Activated naive CD4-positive, alpha-beta T cell treated with anti-CD3 and anti-CD28 coated beads for 36 hours (primary cell): ENCODE measurements around the gene IFNA17. TPM values are rescaled to one million over a fixed set of nuclear protein-coding genes. Genes with fewer than 3 reads are reported as not detected.
"Not testable (repeated sequence)": the region's sequence is repeated elsewhere in the genome, so short reads cannot be mapped to it uniquely, and the experiment has no call there.

Source experiments
- CTCF ChIA-PET: fragments of 350-600 bp; sonication (Branson Sonifier 250); formaldehyde crosslinking; loops from one replicate; lab custom pipeline; 2021; ENCODE audit warnings: antibody characterized with exemption; lab: Charles Lee
- DNase-seq: peaks from one replicate; pipeline ENCODE4 v3.0.0-alpha.2; 2020
- H3K27ac Mint-ChIP-seq: one replicate; pipeline ENCODE4 v1.8.0; 2021; ENCODE audit warnings: mild to moderate bottlenecking, mixed read lengths
- H3K27me3 Mint-ChIP-seq: one replicate; pipeline ENCODE4 v1.8.0; 2021; ENCODE audit warnings: low read depth, mixed read lengths
- H3K36me3 Mint-ChIP-seq: one replicate; pipeline ENCODE4 v1.8.0; 2021; ENCODE audit warnings: low read depth, mixed read lengths
- H3K4me1 Mint-ChIP-seq: one replicate; pipeline ENCODE4 v1.8.0; 2021; ENCODE audit warnings: low read depth, mixed read lengths
- H3K4me3 Mint-ChIP-seq: one replicate; pipeline ENCODE4 v1.8.0; 2021; ENCODE audit warnings: mild to moderate bottlenecking, moderate library complexity, mixed read lengths
- H3K9me3 Mint-ChIP-seq: one replicate; pipeline ENCODE4 v1.8.0; 2021; ENCODE audit warnings: mixed read lengths
- intact Hi-C: fragments of 100-400 bp; cut with micrococcal nuclease; formaldehyde crosslinking; loops from one replicate; pipeline ENCODE4 v1.15.1; 2023
- total RNA-seq, 2 experiments: library from RNA; stranded (reverse); gene quantifications; one replicate each; pipeline ENCODE4 v1.2.3, GENCODE V29; 2021

The IFNA17 gene
- total RNA-seq, 2 experiments from 2014 or later: not detected

- H3K27me3 Mint-ChIP-seq, H3K4me3 Mint-ChIP-seq, DNase-seq, H3K36me3 Mint-ChIP-seq, H3K27ac Mint-ChIP-seq, H3K4me1 Mint-ChIP-seq, H3K9me3 Mint-ChIP-seq: not testable (repeated sequence)
- intact Hi-C loops: loop anchor here (1.0 to 5.0 kb wide), 4 partner anchors 81 to 553 kb away; no protein-coding TSS in a partner anchor
- CTCF ChIA-PET: interaction anchor here (0.8 to 2.4 kb wide), 18 partner anchors 13 to 231 kb away, joined by 3 to 10 read pairs (median 5); partner anchors contain the start of gene IFNA8
Observed at GRCh38 chr9:21236360-21236714, 8.3 kb upstream of the IFNA17 start.

- CTCF ChIA-PET: interaction anchor here (0.7 to 2.4 kb wide), 23 partner anchors 14 to 552 kb away, joined by 3 to 10 read pairs (median 5); partner anchors contain the start of gene IFNA8
- not testable (repeated sequence) for H3K4me1 Mint-ChIP-seq, H3K27ac Mint-ChIP-seq, H3K36me3 Mint-ChIP-seq, H3K27me3 Mint-ChIP-seq, H3K9me3 Mint-ChIP-seq
- peak overlapping the region; percentile 6 for H3K4me3 Mint-ChIP-seq
- intact Hi-C loops: loop anchor here (1.0 to 5.0 kb wide), 4 partner anchors 82 to 554 kb away; no protein-coding TSS in a partner anchor
- peak; percentile 46 for DNase-seq
Observed at GRCh38 chr9:21235468-21236359, 7.7 kb upstream of the IFNA17 start.

GRCh38 chr9:21234153-21234687 lies 6.2 kb upstream of the IFNA17 start:
- Mint-ChIP-seq H3K9me3 (no peaks in the 10 kb centered on the region), H3K36me3 (no peaks in the 10 kb centered on the region), H3K27me3 (peaks cover 1% of the 10 kb centered on the region), H3K4me3 (no peak overlapping the region), H3K27ac (no peak overlapping the region), H3K4me1 (peaks cover 8% of the 10 kb centered on the region)
- intact Hi-C loops: no loop called here
- DNase-seq: no peak
- CTCF ChIA-PET: interaction anchor here (0.9 to 1.9 kb wide), 6 partner anchors 22 to 554 kb away, joined by 3 to 8 read pairs (median 4); no protein-coding TSS in a partner anchor

- Mint-ChIP-seq H3K27me3 (no peaks in the 10 kb centered on the region), H3K4me1 (peaks cover 8% of the 10 kb centered on the region), H3K4me3 (no peak overlapping the region), H3K9me3 (no peaks in the 10 kb centered on the region), H3K36me3 (no peaks in the 10 kb centered on the region), H3K27ac (no peak overlapping the region)
- intact Hi-C loops: no loop called here
- DNase-seq: no peak
- CTCF ChIA-PET: interaction anchor here (1.1 to 1.4 kb wide), 2 partner anchors 21 to 38 kb away, joined by 3 read pairs; no protein-coding TSS in a partner anchor
Observed at GRCh38 chr9:21233258-21233657, 5.2 kb upstream of the IFNA17 start.

GRCh38 chr9:21217211-21217610 lies 10.8 kb downstream of the IFNA17 start, which contains the start of gene IFNA16:
Gene IFNA16 (minus strand): TSS chr9:21217311. CDS start chr9:21217305, 6 bp downstream.
- H3K9me3 Mint-ChIP-seq, H3K4me3 Mint-ChIP-seq, H3K27ac Mint-ChIP-seq, intact Hi-C loops, DNase-seq, H3K36me3 Mint-ChIP-seq, H3K4me1 Mint-ChIP-seq: not testable (repeated sequence)
- CTCF ChIA-PET: interaction anchor here (0.9 to 1.3 kb wide), 2 partner anchors 19 to 217 kb away, joined by 3 to 7 read pairs; no protein-coding TSS in a partner anchor
- peaks cover 28% of the 10 kb centered on the region for H3K27me3 Mint-ChIP-seq

GRCh38 chr9:21213411-21214326 lies 14.4 kb downstream of the IFNA17 start:
- not testable (repeated sequence) for H3K9me3 Mint-ChIP-seq, H3K4me1 Mint-ChIP-seq, H3K27ac Mint-ChIP-seq, H3K36me3 Mint-ChIP-seq, DNase-seq
- intact Hi-C loops: loop anchor here (1.0 to 5.0 kb wide), 4 partner anchors 18 to 589 kb away; partner anchors contain the start of gene MTAP
- CTCF ChIA-PET: interaction anchor here (1.0 to 2.1 kb wide), 7 partner anchors 17 to 242 kb away, joined by 3 to 11 read pairs (median 5); no protein-coding TSS in a partner anchor
- peak overlapping the region; percentile 19 for H3K4me3 Mint-ChIP-seq
- peaks cover 14% of the 10 kb centered on the region for H3K27me3 Mint-ChIP-seq

GRCh38 chr9:21212160-21212559 lies 15.9 kb downstream of the IFNA17 start:
- H3K9me3 Mint-ChIP-seq, H3K27ac Mint-ChIP-seq, H3K36me3 Mint-ChIP-seq, H3K4me3 Mint-ChIP-seq, H3K27me3 Mint-ChIP-seq, H3K4me1 Mint-ChIP-seq, DNase-seq: not testable (repeated sequence)
- intact Hi-C loops: loop anchor here (5.0 kb wide), 2 partner anchors 185 to 590 kb away; partner anchors contain the start of gene MTAP
- CTCF ChIA-PET: interaction anchor here (1.1 to 2.1 kb wide), 5 partner anchors 15 to 243 kb away, joined by 3 to 11 read pairs (median 9); no protein-coding TSS in a partner anchor

GRCh38 chr9:21210782-21211181 lies 17.2 kb downstream of the IFNA17 start:
- CTCF ChIA-PET: interaction anchor here (1.2 to 2.0 kb wide), 2 partner anchors 16 kb away, joined by 5 to 9 read pairs; no protein-coding TSS in a partner anchor
- H3K27ac Mint-ChIP-seq, H3K4me3 Mint-ChIP-seq, H3K9me3 Mint-ChIP-seq, H3K36me3 Mint-ChIP-seq, DNase-seq, H3K27me3 Mint-ChIP-seq, H3K4me1 Mint-ChIP-seq: not testable (repeated sequence)
- intact Hi-C loops: loop anchor here (5.0 kb wide), 2 partner anchors 187 to 592 kb away; partner anchors contain the start of gene MTAP

GRCh38 chr9:21210311-21210710 lies 17.7 kb downstream of the IFNA17 start:
- Mint-ChIP-seq H3K9me3 (no peaks in the 10 kb centered on the region), H3K27me3 (peaks cover 5% of the 10 kb centered on the region), H3K27ac (no peak overlapping the region), H3K4me3 (no peak overlapping the region), H3K4me1 (peaks cover 7% of the 10 kb centered on the region), H3K36me3 (no peaks in the 10 kb centered on the region)
- no peak for DNase-seq
- CTCF ChIA-PET: interaction anchor here (1.2 kb wide), 1 partner anchor 15 kb away, joined by 5 read pairs; no protein-coding TSS in a partner anchor
- intact Hi-C loops: loop anchor here (5.0 kb wide), 2 partner anchors 187 to 592 kb away; partner anchors contain the start of gene MTAP

- CTCF ChIA-PET: interaction anchor here (1.1 kb wide), 1 partner anchor 8 kb away, joined by 3 read pairs; no protein-coding TSS in a partner anchor
- intact Hi-C loops, DNase-seq, H3K9me3 Mint-ChIP-seq, H3K36me3 Mint-ChIP-seq, H3K27ac Mint-ChIP-seq, H3K4me3 Mint-ChIP-seq, H3K4me1 Mint-ChIP-seq, H3K27me3 Mint-ChIP-seq: not testable (repeated sequence)
Observed at GRCh38 chr9:21207043-21207442, 21.0 kb downstream of the IFNA17 start, which contains the start of gene IFNA10. Gene IFNA10 (minus strand): TSS chr9:21207143. CDS start chr9:21207097, 46 bp downstream.

GRCh38 chr9:21205204-21205603 lies 22.8 kb downstream of the IFNA17 start:
- Mint-ChIP-seq H3K9me3 (no peaks in the 10 kb centered on the region), H3K27me3 (peaks cover 12% of the 10 kb centered on the region), H3K27ac (no peak overlapping the region), H3K4me3 (no peak overlapping the region), H3K36me3 (no peaks in the 10 kb centered on the region), H3K4me1 (peaks cover 11% of the 10 kb centered on the region)
- DNase-seq: no peak
- intact Hi-C loops: no loop called here
- CTCF ChIA-PET: no interaction called here
